Stimulated activated memory B cell treated with anti-CD40 and anti-IgM and Interleukin-4, amounts not matched to agents 10 μg/mL and 1 μg/mL and 100 μg/mL, for 72 hours (primary cell): ENCODE measurements around the gene RXRA.

Source experiments
- ATAC-seq: fragments of 150-1000 bp; cut with Tn5 transposase; 2 replicates; pipeline ENCODE4 v1.10.0; 2021
- H3K27ac Mint-ChIP-seq: one replicate; pipeline ENCODE4 v1.8.0; 2022; ENCODE audit warnings: mild to moderate bottlenecking, mixed read lengths
- H3K27me3 Mint-ChIP-seq: one replicate; pipeline ENCODE4 v1.8.0; 2022; ENCODE audit warnings: mixed read lengths
- H3K36me3 Mint-ChIP-seq: one replicate; pipeline ENCODE4 v1.8.0; 2022; ENCODE audit warnings: mixed read lengths
- H3K4me1 Mint-ChIP-seq: one replicate; pipeline ENCODE4 v1.8.0; 2022; ENCODE audit warnings: mixed read lengths
- H3K4me3 Mint-ChIP-seq: one replicate; pipeline ENCODE4 v1.8.0; 2022; ENCODE audit warnings: mild to moderate bottlenecking, moderate library complexity, mixed read lengths
- H3K9me3 Mint-ChIP-seq: one replicate; pipeline ENCODE4 v1.8.0; 2022; ENCODE audit warnings: mixed read lengths

RXRA gene

GRCh38 chr9:134314950-134315715 lies 11.1 kb upstream of the RXRA start:
- Mint-ChIP-seq H3K4me1 (peaks cover 7% of the 10 kb centered on the region), H3K27ac (no peak overlapping the region), H3K9me3 (peaks cover 8% of the 10 kb centered on the region), H3K27me3 (peaks cover 37% of the 10 kb centered on the region), H3K36me3 (peaks cover 5% of the 10 kb centered on the region), H3K4me3 (no peak overlapping the region)
- ATAC-seq = no peak

GRCh38 chr9:134315716-134316448 lies 10.4 kb upstream of the RXRA start:
- peaks cover 7% of the 10 kb centered on the region for H3K4me1 Mint-ChIP-seq
- no peak overlapping the region for H3K4me3 Mint-ChIP-seq
- H3K9me3 Mint-ChIP-seq = peaks cover 8% of the 10 kb centered on the region
- H3K36me3 Mint-ChIP-seq = peaks cover 5% of the 10 kb centered on the region
- H3K27me3 Mint-ChIP-seq = peaks cover 37% of the 10 kb centered on the region
- no peak overlapping the region for H3K27ac Mint-ChIP-seq
- no peak for ATAC-seq

GRCh38 chr9:134316449-134317160 lies 9.7 kb upstream of the RXRA start:
- H3K4me1 Mint-ChIP-seq = peaks cover 7% of the 10 kb centered on the region
- H3K36me3 Mint-ChIP-seq = peaks cover 5% of the 10 kb centered on the region
- H3K4me3 Mint-ChIP-seq = no peak overlapping the region
- peaks cover 8% of the 10 kb centered on the region for H3K9me3 Mint-ChIP-seq
- peaks cover 37% of the 10 kb centered on the region for H3K27me3 Mint-ChIP-seq
- ATAC-seq = no peak
- H3K27ac Mint-ChIP-seq = no peak overlapping the region

- peaks cover 8% of the 10 kb centered on the region for H3K9me3 Mint-ChIP-seq
- H3K27ac Mint-ChIP-seq = no peak overlapping the region
- H3K4me3 Mint-ChIP-seq = no peak overlapping the region
- H3K4me1 Mint-ChIP-seq = peaks cover 7% of the 10 kb centered on the region
- ATAC-seq = no peak
- H3K27me3 Mint-ChIP-seq = peaks cover 35% of the 10 kb centered on the region
- peaks cover 5% of the 10 kb centered on the region for H3K36me3 Mint-ChIP-seq
Observed at GRCh38 chr9:134317400-134317789, 8.9 kb upstream of the RXRA start.

GRCh38 chr9:134317790-134318414 lies 8.4 kb upstream of the RXRA start:
- Mint-ChIP-seq H3K4me3 (no peak overlapping the region), H3K27me3 (peaks cover 30% of the 10 kb centered on the region), H3K27ac (no peak overlapping the region), H3K4me1 (peaks cover 7% of the 10 kb centered on the region), H3K9me3 (peaks cover 5% of the 10 kb centered on the region), H3K36me3 (peaks cover 5% of the 10 kb centered on the region)
- ATAC-seq = no peak

- H3K27ac Mint-ChIP-seq = no peak overlapping the region
- peaks cover 3% of the 10 kb centered on the region for H3K36me3 Mint-ChIP-seq
- H3K27me3 Mint-ChIP-seq = peaks cover 24% of the 10 kb centered on the region
- ATAC-seq = no peak
- H3K4me3 Mint-ChIP-seq = no peak overlapping the region
- H3K4me1 Mint-ChIP-seq = peaks cover 7% of the 10 kb centered on the region
- H3K9me3 Mint-ChIP-seq = peaks cover 3% of the 10 kb centered on the region
Observed at GRCh38 chr9:134318481-134318891, 7.8 kb upstream of the RXRA start.

GRCh38 chr9:134318941-134319305 lies 7.3 kb upstream of the RXRA start:
- Mint-ChIP-seq H3K36me3 (no peaks in the 10 kb centered on the region), H3K4me3 (no peak overlapping the region), H3K27ac (no peak overlapping the region), H3K4me1 (peaks cover 7% of the 10 kb centered on the region), H3K9me3 (no peaks in the 10 kb centered on the region), H3K27me3 (peaks cover 20% of the 10 kb centered on the region)
- ATAC-seq = no peak

- no peak for ATAC-seq
- no peak overlapping the region for H3K4me3 Mint-ChIP-seq
- peaks cover 8% of the 10 kb centered on the region for H3K4me1 Mint-ChIP-seq
- peaks cover 14% of the 10 kb centered on the region for H3K27me3 Mint-ChIP-seq
- no peak overlapping the region for H3K27ac Mint-ChIP-seq
- no peaks in the 10 kb centered on the region for H3K9me3 Mint-ChIP-seq
- no peaks in the 10 kb centered on the region for H3K36me3 Mint-ChIP-seq
Observed at GRCh38 chr9:134319306-134320125, 6.7 kb upstream of the RXRA start.

- no peak for ATAC-seq
- H3K36me3 Mint-ChIP-seq = no peaks in the 10 kb centered on the region
- peaks cover 10% of the 10 kb centered on the region for H3K27me3 Mint-ChIP-seq
- H3K27ac Mint-ChIP-seq = no peak overlapping the region
- no peaks in the 10 kb centered on the region for H3K9me3 Mint-ChIP-seq
- H3K4me1 Mint-ChIP-seq = peaks cover 13% of the 10 kb centered on the region
- no peak overlapping the region for H3K4me3 Mint-ChIP-seq
Observed at GRCh38 chr9:134320126-134320867, 6.0 kb upstream of the RXRA start.

GRCh38 chr9:134320868-134321471 lies 5.3 kb upstream of the RXRA start:
- ATAC-seq = no peak
- no peaks in the 10 kb centered on the region for H3K36me3 Mint-ChIP-seq
- H3K27me3 Mint-ChIP-seq = peaks cover 10% of the 10 kb centered on the region
- no peak overlapping the region for H3K4me3 Mint-ChIP-seq
- H3K4me1 Mint-ChIP-seq = peaks cover 13% of the 10 kb centered on the region
- no peak overlapping the region for H3K27ac Mint-ChIP-seq
- H3K9me3 Mint-ChIP-seq = no peaks in the 10 kb centered on the region

- Mint-ChIP-seq H3K4me3 (no peak overlapping the region), H3K36me3 (no peaks in the 10 kb centered on the region), H3K4me1 (peaks cover 11% of the 10 kb centered on the region), H3K9me3 (no peaks in the 10 kb centered on the region), H3K27ac (no peak overlapping the region), H3K27me3 (peaks cover 7% of the 10 kb centered on the region)
- ATAC-seq = no peak
Observed at GRCh38 chr9:134321531-134321930, 4.7 kb upstream of the RXRA start.

GRCh38 chr9:134321946-134322741 lies 4.1 kb upstream of the RXRA start:
- Mint-ChIP-seq H3K36me3 (no peaks in the 10 kb centered on the region), H3K27me3 (peaks cover under 1% of the 10 kb centered on the region), H3K4me1 (peaks cover 8% of the 10 kb centered on the region), H3K9me3 (no peaks in the 10 kb centered on the region), H3K4me3 (no peak overlapping the region), H3K27ac (no peak overlapping the region)
- ATAC-seq = no peak

- H3K9me3 Mint-ChIP-seq = no peaks in the 10 kb centered on the region
- no peaks in the 10 kb centered on the region for H3K27me3 Mint-ChIP-seq
- no peak overlapping the region for H3K4me3 Mint-ChIP-seq
- ATAC-seq = no peak
- no peaks in the 10 kb centered on the region for H3K36me3 Mint-ChIP-seq
- no peak overlapping the region for H3K27ac Mint-ChIP-seq
- H3K4me1 Mint-ChIP-seq = peaks cover 15% of the 10 kb centered on the region
Observed at GRCh38 chr9:134322781-134323241, 3.4 kb upstream of the RXRA start.
